ENCODE data around the gene PIEZO2. TPM values are rescaled to one million over a fixed set of nuclear protein-coding genes. Genes with fewer than 3 reads are reported as not detected.

Gene PIEZO2
- total RNA-seq, 1 experiment from 2014 or later: 0.57 TPM

DNA sequence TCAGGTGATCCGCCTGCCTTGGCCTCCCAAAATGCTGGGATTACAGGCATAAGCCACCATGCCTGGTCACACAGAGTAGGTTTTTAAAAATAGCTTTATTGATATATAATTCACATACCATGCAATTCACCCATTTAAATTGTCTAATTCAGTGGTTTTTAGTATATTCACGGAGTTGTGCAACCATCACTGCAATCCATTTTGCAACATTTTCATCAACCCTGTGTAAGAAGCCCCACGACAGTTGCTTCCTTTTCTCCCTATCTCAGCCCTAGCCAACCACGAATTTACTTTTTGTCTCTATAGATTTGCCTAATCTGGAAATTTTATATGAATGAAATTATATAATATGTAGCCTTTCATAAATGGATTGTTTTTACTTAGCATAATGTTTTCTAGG, 357.2 kb downstream of the PIEZO2 start:
- ChIA-PET CTCF (no interaction called here), POLR2A (no interaction called here)
- Histone ChIP-seq H3K9me3 (ENCODE audit: control insufficient read depth, insufficient read depth, low read depth, low read length) (no peaks in the 10 kb centered on the region), H3K36me3 (ENCODE audit: control insufficient read depth, insufficient read depth, low read length) (no peaks in the 10 kb centered on the region), H3K4me1 (ENCODE audit: control insufficient read depth, insufficient read depth, low read length) (no peaks in the 10 kb centered on the region), H3K27me3 (ENCODE audit: control insufficient read depth, insufficient read depth, low read length) (peaks cover 7% of the 10 kb centered on the region), H3K4me3 (ENCODE audit: low read depth in 2 of 2, low read length in 2 of 2) (no peak overlapping the region), H3K27ac (ENCODE audit: low read length) (no peak overlapping the region)
- intact Hi-C loops (cut with micrococcal nuclease; ENCODE audit: unreplicated experiment): no loop called here
- BruUV-seq (replicated peaks): no TSS peak
- DNase-seq (ENCODE audit: low read depth, low spot score): no peak
- no peak for TF ChIP-seq SIN3A (IDR thresholded peaks at IDR 0.05; ENCODE audit: borderline replicate concordance, insufficient read depth, low read depth, low read length)
- no peak for TF ChIP-seq POLR2AphosphoS5 (IDR thresholded peaks at IDR 0.05; ENCODE audit: low read depth, low read length)
- no peak for TF ChIP-seq TCF7L2 (IDR thresholded peaks at IDR 0.05; ENCODE audit: low read depth, low read length)
- TF ChIP-seq REST (IDR thresholded peaks at IDR 0.05; ENCODE audit: insufficient read depth in 1 of 2, low read depth in 2 of 2, low read length in 1 of 2): no peak
- TF ChIP-seq CTCF (IDR thresholded peaks at IDR 0.05): no peak
- no peak for ATAC-seq
- in situ Hi-C loops (cut with HindIII; ENCODE audit: low pct_unique_long_range_greater_than_20kb, low sequenced_read_pairs): no loop called here

DNA sequence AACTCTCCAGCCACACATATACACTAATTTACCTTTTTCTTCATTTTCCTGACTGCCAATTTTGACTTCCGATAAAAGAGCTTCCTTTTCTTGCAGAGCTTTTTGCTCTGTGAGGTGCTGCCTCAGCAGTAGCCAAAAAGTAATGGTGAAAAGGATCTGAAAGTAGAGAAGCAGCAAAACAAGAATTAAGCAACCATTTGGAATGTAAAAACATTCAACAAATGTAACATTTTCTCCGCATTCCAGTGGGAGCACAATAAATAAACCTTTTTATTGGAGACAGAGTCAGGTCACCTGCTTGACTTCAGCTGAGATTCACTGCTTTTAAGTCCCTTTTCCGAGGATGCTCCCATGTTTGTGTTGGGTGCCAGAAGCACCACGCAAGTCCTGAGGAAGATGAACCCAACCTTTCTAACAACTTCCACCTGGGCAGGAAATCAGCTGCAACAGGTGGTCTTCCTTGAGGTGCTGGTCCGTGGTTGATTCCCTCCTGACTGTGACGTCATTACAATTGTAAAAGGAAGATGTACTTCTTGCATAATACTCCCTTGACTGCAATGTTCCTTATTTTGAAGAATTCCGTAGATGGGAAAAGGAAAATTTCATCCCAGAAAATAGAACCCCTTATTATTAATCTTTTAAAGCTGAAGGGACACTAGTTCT, 358.1 kb downstream of the PIEZO2 start:
- BruUV-seq (replicated peaks): no TSS peak
- in situ Hi-C loops (cut with HindIII; ENCODE audit: low pct_unique_long_range_greater_than_20kb, low sequenced_read_pairs): no loop called here

More for the DNA sequence above, 358.1 kb downstream of the PIEZO2 start:
- Histone ChIP-seq H3K4me3 (ENCODE audit: low read depth in 2 of 2, low read length in 2 of 2) (no peak overlapping the region), H3K36me3 (ENCODE audit: control insufficient read depth, insufficient read depth, low read length) (no peaks in the 10 kb centered on the region), H3K27ac (ENCODE audit: low read length) (no peak overlapping the region), H3K9me3 (ENCODE audit: control insufficient read depth, insufficient read depth, low read depth, low read length) (no peaks in the 10 kb centered on the region), H3K27me3 (ENCODE audit: control insufficient read depth, insufficient read depth, low read length) (peaks cover 7% of the 10 kb centered on the region), H3K4me1 (ENCODE audit: control insufficient read depth, insufficient read depth, low read length) (no peaks in the 10 kb centered on the region)
- ATAC-seq: no peak
- ChIA-PET POLR2A (no interaction called here), CTCF (interaction anchor here (0.6 kb wide), 1 partner anchor 61 kb away, joined by 5 read pairs; no protein-coding TSS in a partner anchor)
- DNase-seq (ENCODE audit: low read depth, low spot score): no peak
- TF ChIP-seq CTCF (IDR thresholded peaks at IDR 0.05) (no peak), POLR2AphosphoS5 (IDR thresholded peaks at IDR 0.05; ENCODE audit: low read depth, low read length) (no peak), REST (IDR thresholded peaks at IDR 0.05; ENCODE audit: insufficient read depth in 1 of 2, low read depth in 2 of 2, low read length in 1 of 2) (no peak), TCF7L2 (IDR thresholded peaks at IDR 0.05; ENCODE audit: low read depth, low read length) (no peak), SIN3A (IDR thresholded peaks at IDR 0.05; ENCODE audit: borderline replicate concordance, insufficient read depth, low read depth, low read length) (no peak)
- intact Hi-C loops (cut with micrococcal nuclease; ENCODE audit: unreplicated experiment): no loop called here

Measured in Panc1 (cell line).